ENCODE measurements around the gene CUTA.

- no peak for TF ChIP-seq CTCF (IDR thresholded peaks at IDR 0.05)
- no peak for TF ChIP-seq POLR2A (IDR thresholded peaks at IDR 0.05)
Observed at GRCh38 chr6:33392595-33392948, 25.3 kb downstream of the CUTA start.

Measured in right lobe of liver (tissue), 4 donors.